Hepatocyte (in vitro differentiated cells): ENCODE results near the gene CSF3.

Experiments
- CTCF ChIP-seq: fragments of 200-600 bp; sonication (generic); IDR thresholded peaks from 2 replicates; pipeline ENCODE4 v1.5.1; 2016; ENCODE audit warnings: antibody characterized with exemption, mild to moderate bottlenecking; ENCODE audit not compliant: poor library complexity
- EZH2 ChIP-seq: fragments of 200-600 bp; sonication (generic); IDR thresholded peaks from 2 replicates; pipeline ENCODE4 v1.6.1; 2016; ENCODE audit warnings: antibody characterized with exemption, mild to moderate bottlenecking, borderline replicate concordance

DNA sequence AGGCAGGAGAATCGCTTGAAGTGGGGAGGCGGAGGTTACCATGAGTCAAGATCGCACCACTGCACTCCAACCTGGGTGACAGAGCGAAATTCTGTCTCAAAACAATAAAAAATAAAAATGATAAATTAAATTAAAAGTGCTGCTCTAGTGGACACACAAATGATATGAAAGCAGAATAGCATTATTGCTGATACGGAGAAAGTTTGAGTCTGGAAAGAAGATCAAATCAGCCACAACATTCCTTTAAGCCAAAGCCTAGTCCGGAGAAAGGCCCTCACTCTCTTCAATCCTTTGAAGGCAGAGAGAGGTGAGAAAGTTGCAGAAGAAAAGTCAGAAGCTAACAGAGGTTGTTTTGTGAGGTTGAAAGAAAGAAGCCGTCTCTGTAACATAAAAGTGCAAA lies 15.1 kb upstream of the CSF3 start:
- TF ChIP-seq CTCF (no peak), EZH2 (no peak)
